GM23248 (cell line): Measurements from ENCODE around the gene GAL3ST3.

Experiments used
- EZH2 ChIP-seq: fragments of 200-600 bp; sonication (generic); IDR thresholded peaks from 2 replicates; pipeline ENCODE4 v1.6.1; 2018; ENCODE audit warnings: antibody characterized with exemption, mild to moderate bottlenecking; ENCODE audit not compliant: insufficient read depth, poor library complexity, severe bottlenecking
- EZH2phosphoT487 ChIP-seq: fragments of 200-600 bp; sonication (generic); IDR thresholded peaks from 2 replicates; pipeline ENCODE4 v1.6.1; 2018; ENCODE audit warnings: antibody characterized with exemption, moderate library complexity, mild to moderate bottlenecking, low read depth; ENCODE audit not compliant: insufficient read depth

GRCh38 chr11:66089067-66089466 lies 40.1 kb upstream of the GAL3ST3 start:
- TF ChIP-seq EZH2 (no peak), EZH2phosphoT487 (no peak)
